HG02885 (cell line): ENCODE data around the gene CD8B2.
"Not testable (repeated sequence)": the region's sequence is repeated elsewhere in the genome, so short reads cannot be mapped to it uniquely, and the experiment has no call there.

Experiments used
- ATAC-seq: cut with Tn5 transposase; IDR thresholded peaks from one replicate; pipeline ENCODE4 v1.9.1; 2021; ENCODE audit warnings: mild to moderate bottlenecking; ENCODE audit not compliant: unreplicated experiment, poor library complexity

Gene CD8B2

GRCh38 chr2:106511476-106511901 is 24.3 kb downstream of the CD8B2 start:
- ATAC-seq = not testable (repeated sequence)

GRCh38 chr2:106511934-106512333 is 24.8 kb downstream of the CD8B2 start:
- ATAC-seq = not testable (repeated sequence)

- ATAC-seq = not testable (repeated sequence)
These were observed 26.2 kb downstream of the CD8B2 start for GRCh38 chr2:106513391-106513790.

- ATAC-seq = not testable (repeated sequence)
These were observed 27.7 kb downstream of the CD8B2 start for GRCh38 chr2:106514827-106515226.

- ATAC-seq = no peak
These were observed 29.3 kb downstream of the CD8B2 start for GRCh38 chr2:106516436-106516835.

GRCh38 chr2:106516864-106517263 is 29.7 kb downstream of the CD8B2 start:
- ATAC-seq = no peak

- ATAC-seq = no peak
These were observed 30.2 kb downstream of the CD8B2 start for GRCh38 chr2:106517329-106517728.

GRCh38 chr2:106519767-106520166 is 32.6 kb downstream of the CD8B2 start:
- no peak for ATAC-seq

GRCh38 chr2:106521016-106521415 is 33.9 kb downstream of the CD8B2 start:
- ATAC-seq = no peak

- ATAC-seq = no peak
These were observed 37.0 kb downstream of the CD8B2 start for GRCh38 chr2:106523976-106524665.

GRCh38 chr2:106530866-106531265 is 43.7 kb downstream of the CD8B2 start:
- ATAC-seq = no peak

- no peak for ATAC-seq
These were observed 44.6 kb downstream of the CD8B2 start for GRCh38 chr2:106531676-106532214.

GRCh38 chr2:106532236-106532635 is 45.1 kb downstream of the CD8B2 start:
- ATAC-seq = no peak

GRCh38 chr2:106534471-106534870 is 47.3 kb downstream of the CD8B2 start:
- ATAC-seq = no peak

GRCh38 chr2:106536490-106536889 is 49.3 kb downstream of the CD8B2 start:
- ATAC-seq = no peak

- ATAC-seq = peak; percentile 54
These were observed 49.9 kb downstream of the CD8B2 start for GRCh38 chr2:106537047-106537446.

GRCh38 chr2:106537791-106538191 is 50.6 kb downstream of the CD8B2 start:
- no peak for ATAC-seq

GRCh38 chr2:106540886-106541285 is 53.7 kb downstream of the CD8B2 start:
- ATAC-seq = no peak

- no peak for ATAC-seq
These were observed 54.2 kb downstream of the CD8B2 start for GRCh38 chr2:106541333-106541732.

GRCh38 chr2:106542746-106543359 is 55.7 kb downstream of the CD8B2 start:
- peak; percentile 96 for ATAC-seq

- ATAC-seq = no peak
These were observed 57.8 kb downstream of the CD8B2 start for GRCh38 chr2:106545007-106545406.
